Sigmoid colon (tissue), 7 donors: ENCODE measurements around the gene WWC2. TPM values are rescaled to one million over a fixed set of nuclear protein-coding genes. Genes with fewer than 3 reads are reported as not detected.

Source experiments
- DNase-seq: peaks from one replicate; pipeline ENCODE4 v3.0.0-alpha.2; 2019
- H3K27ac ChIP-seq, 4 donors: fragments of 200-600 bp; sonication (generic); one replicate each; pipeline ENCODE4 v1.5.1; 2016 to 2019; ENCODE audit warnings: mild to moderate bottlenecking in 1 of 4
- H3K27me3 ChIP-seq, 3 donors: fragments of 200-600 bp; sonication (generic); one replicate each; pipeline ENCODE4 v1.5.1; 2019; ENCODE audit warnings: mild to moderate bottlenecking in 1 of 3
- H3K36me3 ChIP-seq, 4 donors: fragments of 200-600 bp; sonication (generic); one replicate each; pipeline ENCODE4 v1.5.1; 2016 to 2019
- H3K4me1 ChIP-seq, 4 donors: fragments of 200-600 bp; sonication (generic); one replicate each; pipeline ENCODE4 v1.5.1; 2017 to 2019
- H3K4me3 ChIP-seq, 4 donors: fragments of 200-600 bp; sonication (generic); one replicate each; pipeline ENCODE4 v1.5.1; 2017 to 2019; ENCODE audit warnings: mild to moderate bottlenecking in 2 of 4, moderate library complexity in 1 of 4
- H3K9me3 ChIP-seq, 4 donors: fragments of 200-600 bp in 3 of 4; sonication (generic) in 3 of 4; one replicate each; pipeline versions ENCODE4 v1.5.1 to v1.6.1; 2013 to 2019
- EP300 ChIP-seq, 4 donors: sonication (generic); formaldehyde crosslinking; IDR thresholded peaks; one replicate each; pipeline ENCODE4 v1.6.1; 2017; ENCODE audit warnings: antibody characterized with exemption in 4 of 4
- POLR2A ChIP-seq, 2 donors: fragments of 450-650 bp; IDR thresholded peaks; one replicate each; pipeline ENCODE4 v1.6.1; 2016; ENCODE audit warnings: antibody characterized with exemption in 2 of 2, mild to moderate bottlenecking in 2 of 2, moderate library complexity in 2 of 2
- POLR2AphosphoS5 ChIP-seq, 4 donors: sonication (generic); formaldehyde crosslinking; IDR thresholded peaks; one replicate each; pipeline ENCODE4 v1.6.1; 2017; ENCODE audit warnings: antibody characterized with exemption in 4 of 4
- WGBS, 2 donors: extraction: QIAGEN DNeasy Blood & Tissue Kit; methylation state at CpG; one replicate each; pipeline ENCODE4 v1.1.7; 2013; 5-methylcytosine and 5-hydroxymethylcytosine counted together
- intact Hi-C: fragments of 100-400 bp; cut with DNase I; formaldehyde crosslinking; loops from one replicate; pipeline ENCODE4 v1.15.1; 2023
- polyA plus RNA-seq, 3 donors: library from polyadenylated mRNA; stranded (reverse); fragments of 200-250 nt; gene quantifications; one replicate each; pipeline ENCODE4 v1.2.3, GENCODE V29; 2013
- total RNA-seq, 4 donors: library from RNA; depleted of rRNA; stranded (reverse); fragments of >200 nt; gene quantifications; one replicate each; pipeline ENCODE4 v1.1.0, GENCODE V29; 2016
- TF ChIP-seq, protein P1 (sequence below), 4 experiments: fragments of 450-650 bp in 3 of 4; fragments of 200-600 bp in 1 of 4; IDR thresholded peaks; one replicate each; pipeline ENCODE4 v1.5.1; 2016 to 2019; ENCODE audit warnings: antibody characterized with exemption in 4 of 4, mild to moderate bottlenecking in 3 of 4, moderate library complexity in 2 of 4
- donor health status: healthy with polysubstance abuse.
- donor health status: Bipolar disorder and iron deficiency.
- donor health status: healthy.

WWC2 gene
- total and polyA plus RNA-seq, 7 donors, result 1.2 to 53.5 (median 27.0) TPM

DNA sequence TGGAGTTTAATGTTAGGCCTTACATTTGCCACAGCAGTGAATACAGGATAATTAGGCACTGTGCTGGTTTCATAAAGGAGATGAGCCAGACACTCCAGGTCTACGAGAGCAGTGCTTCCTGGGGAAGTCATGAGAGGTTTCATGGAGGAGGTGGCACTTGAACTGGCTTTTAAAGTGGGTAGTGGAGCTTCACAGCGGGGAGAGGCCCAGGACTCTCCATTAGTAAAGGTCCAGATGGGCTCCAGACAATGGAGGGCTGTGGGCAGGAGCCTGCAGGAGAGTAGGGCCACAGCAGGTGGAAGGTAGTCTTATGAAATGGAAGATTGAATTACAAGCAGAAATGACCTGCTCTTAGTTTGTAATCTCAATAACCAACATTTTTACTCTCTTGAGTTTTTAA lies 192.0 kb downstream of the WWC2 start:
- TF ChIP-seq, protein P1, sequence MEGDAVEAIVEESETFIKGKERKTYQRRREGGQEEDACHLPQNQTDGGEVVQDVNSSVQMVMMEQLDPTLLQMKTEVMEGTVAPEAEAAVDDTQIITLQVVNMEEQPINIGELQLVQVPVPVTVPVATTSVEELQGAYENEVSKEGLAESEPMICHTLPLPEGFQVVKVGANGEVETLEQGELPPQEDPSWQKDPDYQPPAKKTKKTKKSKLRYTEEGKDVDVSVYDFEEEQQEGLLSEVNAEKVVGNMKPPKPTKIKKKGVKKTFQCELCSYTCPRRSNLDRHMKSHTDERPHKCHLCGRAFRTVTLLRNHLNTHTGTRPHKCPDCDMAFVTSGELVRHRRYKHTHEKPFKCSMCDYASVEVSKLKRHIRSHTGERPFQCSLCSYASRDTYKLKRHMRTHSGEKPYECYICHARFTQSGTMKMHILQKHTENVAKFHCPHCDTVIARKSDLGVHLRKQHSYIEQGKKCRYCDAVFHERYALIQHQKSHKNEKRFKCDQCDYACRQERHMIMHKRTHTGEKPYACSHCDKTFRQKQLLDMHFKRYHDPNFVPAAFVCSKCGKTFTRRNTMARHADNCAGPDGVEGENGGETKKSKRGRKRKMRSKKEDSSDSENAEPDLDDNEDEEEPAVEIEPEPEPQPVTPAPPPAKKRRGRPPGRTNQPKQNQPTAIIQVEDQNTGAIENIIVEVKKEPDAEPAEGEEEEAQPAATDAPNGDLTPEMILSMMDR (IDR thresholded peaks at IDR 0.05), result no peak
- TF ChIP-seq EP300 (IDR thresholded peaks at IDR 0.05) (no peak), POLR2A (IDR thresholded peaks at IDR 0.05) (no peak), POLR2AphosphoS5 (IDR thresholded peaks at IDR 0.05) (no peak)
- Histone ChIP-seq H3K27me3 (no peaks in the 10 kb centered on the region), H3K27ac (no peak overlapping the region), H3K4me1 (no peaks in the 10 kb centered on the region), H3K9me3 (no peaks in the 10 kb centered on the region), H3K4me3 (no peak overlapping the region), H3K36me3 (peaks cover 0 to 66% (median 25%) of the 10 kb centered on the region in 4 donors)
- intact Hi-C loops, result no loop called here
- no peak for DNase-seq
- 86 to 91% methylated on average over 2 of the region's 2 CpGs for WGBS, 2 donors

- Histone ChIP-seq H3K4me1 (peaks cover 0 to 17% (median 6%) of the 10 kb centered on the region in 4 donors), H3K27ac (no peak overlapping the region), H3K4me3 (no peak overlapping the region), H3K27me3 (no peaks in the 10 kb centered on the region), H3K9me3 (no peaks in the 10 kb centered on the region), H3K36me3 (peaks cover 0 to 31% (median 14%) of the 10 kb centered on the region in 4 donors)
- WGBS, 2 donors, result 93 to 95% methylated on average over 10 of the region's 10 CpGs
- TF ChIP-seq EP300 (IDR thresholded peaks at IDR 0.05) (no peak), POLR2AphosphoS5 (IDR thresholded peaks at IDR 0.05) (no peak), POLR2A (IDR thresholded peaks at IDR 0.05) (no peak)
- TF ChIP-seq, protein P1 (IDR thresholded peaks at IDR 0.05), result no peak
- intact Hi-C loops, result no loop called here
- DNase-seq, result no peak
These were observed 196.7 kb downstream of the WWC2 start for GRCh38 chr4:183295711-183296110.

- TF ChIP-seq EP300 (IDR thresholded peaks at IDR 0.05) (no peak), POLR2A (IDR thresholded peaks at IDR 0.05) (no peak), POLR2AphosphoS5 (IDR thresholded peaks at IDR 0.05) (no peak)
- TF ChIP-seq, protein P1 (IDR thresholded peaks at IDR 0.05), result no peak
- no peak overlapping the region for H3K27ac ChIP-seq
- no peak for DNase-seq
- intact Hi-C loops, result no loop called here
- H3K4me1 ChIP-seq, result peaks cover 0 to 17% (median 6%) of the 10 kb centered on the region in 4 donors
- no peaks in the 10 kb centered on the region for H3K9me3 ChIP-seq
- no peak overlapping the region for H3K4me3 ChIP-seq
- no peaks in the 10 kb centered on the region for H3K27me3 ChIP-seq
- peaks cover 0 to 30% (median 11%) of the 10 kb centered on the region in 4 donors for H3K36me3 ChIP-seq
- 92 to 97% methylated on average over 3 of the region's 3 CpGs for WGBS, 2 donors
These were observed 198.6 kb downstream of the WWC2 start for GRCh38 chr4:183297675-183298074.

DNA sequence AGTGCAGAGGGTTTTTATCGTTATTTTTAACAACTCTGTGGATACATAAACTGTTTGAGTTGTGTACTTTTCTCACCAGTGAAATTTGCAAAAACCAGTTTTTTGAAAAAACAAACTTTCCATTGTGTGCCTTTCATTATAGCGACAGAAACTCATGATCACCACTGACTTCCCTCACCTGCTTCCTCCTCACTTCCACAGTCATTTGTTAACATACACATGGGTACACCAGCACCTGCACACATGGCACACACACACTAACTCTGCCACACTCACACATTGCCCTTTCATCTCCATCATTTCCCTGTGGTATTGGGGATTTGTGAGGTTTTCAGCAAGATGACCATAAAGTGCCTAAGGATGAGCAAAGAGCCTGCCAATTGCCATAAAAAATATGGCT lies 200.4 kb downstream of the WWC2 start:
- Histone ChIP-seq H3K4me1 (peaks cover 0 to 17% (median 6%) of the 10 kb centered on the region in 4 donors), H3K36me3 (peaks cover 0 to 20% (median 10%) of the 10 kb centered on the region in 4 donors), H3K9me3 (no peaks in the 10 kb centered on the region), H3K4me3 (no peak overlapping the region), H3K27ac (no peak overlapping the region), H3K27me3 (no peaks in the 10 kb centered on the region)
- no peak for TF ChIP-seq POLR2AphosphoS5 (IDR thresholded peaks at IDR 0.05)
- TF ChIP-seq, protein P1 (IDR thresholded peaks at IDR 0.05), result no peak
- no peak for TF ChIP-seq POLR2A (IDR thresholded peaks at IDR 0.05)
- TF ChIP-seq EP300 (IDR thresholded peaks at IDR 0.05), result no peak
- intact Hi-C loops, result no loop called here
- DNase-seq, result no peak
- 42 to 57% methylated on average over 2 of the region's 2 CpGs for WGBS, 2 donors

DNA sequence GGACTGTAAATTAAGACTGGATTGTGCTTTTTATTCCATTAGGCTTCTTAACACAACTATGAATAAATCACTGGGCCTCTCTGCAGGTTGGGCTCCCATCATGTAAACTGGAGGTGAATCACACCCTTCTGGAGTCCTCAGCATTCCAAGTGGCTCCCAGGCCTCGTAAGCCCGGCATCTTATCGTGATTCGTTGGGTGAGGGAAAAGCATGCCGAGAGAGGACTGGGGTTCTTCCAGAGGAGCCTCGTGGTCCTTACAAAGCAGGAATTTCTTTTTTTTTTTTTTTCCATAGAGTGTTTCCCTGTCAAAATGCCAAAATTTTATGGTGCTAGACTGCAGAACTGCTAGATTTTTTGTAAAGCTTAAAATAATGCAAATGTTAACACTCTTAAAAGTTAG lies 201.0 kb downstream of the WWC2 start:
- Histone ChIP-seq H3K4me1 (peaks cover 0 to 17% (median 6%) of the 10 kb centered on the region in 4 donors), H3K9me3 (no peaks in the 10 kb centered on the region), H3K27ac (no peak overlapping the region), H3K36me3 (peaks cover 0 to 16% (median 7%) of the 10 kb centered on the region in 4 donors), H3K27me3 (no peaks in the 10 kb centered on the region), H3K4me3 (no peak overlapping the region)
- no peak for TF ChIP-seq POLR2A (IDR thresholded peaks at IDR 0.05)
- no peak for TF ChIP-seq POLR2AphosphoS5 (IDR thresholded peaks at IDR 0.05)
- TF ChIP-seq, protein P1 (IDR thresholded peaks at IDR 0.05), result no peak
- no peak for TF ChIP-seq EP300 (IDR thresholded peaks at IDR 0.05)
- DNase-seq, result no peak
- WGBS, 2 donors, result 75 to 83% methylated on average over 6 of the region's 6 CpGs
- intact Hi-C loops, result no loop called here
